Muscle of leg (tissue), 11 donors: ENCODE measurements around the gene NGFR. TPM values are rescaled to one million over a fixed set of nuclear protein-coding genes. Genes with fewer than 3 reads are reported as not detected.
A peak's percentile ranks its signal among the peaks of the same experiment; 100 is the strongest.

Experiments used
- DNase-seq: peaks from one replicate; pipeline ENCODE4 v3.0.0; 2013
- H3K27ac ChIP-seq: one replicate; pipeline ENCODE4 v1.5.1; 2013; ENCODE audit warnings: mild to moderate bottlenecking, low read length, control low read depth
- H3K27me3 ChIP-seq: one replicate; pipeline ENCODE4 v1.6.1; 2013; ENCODE audit warnings: low read length; ENCODE audit not compliant: control insufficient read depth, insufficient read depth
- H3K36me3 ChIP-seq: one replicate; pipeline ENCODE4 v1.6.1; 2013; ENCODE audit warnings: low read length; ENCODE audit not compliant: control insufficient read depth, insufficient read depth
- H3K4me1 ChIP-seq: one replicate; pipeline ENCODE4 v1.6.1; 2013; ENCODE audit warnings: low read length; ENCODE audit not compliant: control insufficient read depth, insufficient read depth
- H3K4me3 ChIP-seq: one replicate; pipeline ENCODE4 v1.5.1; 2013; ENCODE audit warnings: low read length, control low read depth
- H3K9me3 ChIP-seq: replicated peaks from 2 replicates; pipeline ENCODE4 v1.6.1; 2013; ENCODE audit warnings: low read depth, low read length; ENCODE audit not compliant: control insufficient read depth
- WGBS: methylation state at CpG from one replicate; pipeline ENCODE4 v1.1.5; 2013; ENCODE audit warnings: missing lambda C conversion rate; ENCODE audit not compliant: insufficient coverage; 5-methylcytosine and 5-hydroxymethylcytosine counted together
- polyA plus RNA-seq, 8 donors: library from polyadenylated mRNA; unstranded; fragments of 120-200 nt; gene quantifications; one replicate each; pipeline versions ENCODE4 v1.2.1 to v1.2.3, GENCODE V29; 2013; ENCODE audit warnings: inconsistent platforms in 1 of 8, low replicate concordance in 1 of 8; ENCODE audit not compliant: insufficient read length in 8 of 8, insufficient read depth in 1 of 8
- total RNA-seq: library from RNA; stranded (reverse); fragments of 120-200 nt; gene quantifications from one replicate; pipeline ENCODE4 v1.2.4, GENCODE V29; 2013

The NGFR gene
- total and polyA plus RNA-seq, 9 donors: 34.7 to 115 (median 64.0) TPM

DNA sequence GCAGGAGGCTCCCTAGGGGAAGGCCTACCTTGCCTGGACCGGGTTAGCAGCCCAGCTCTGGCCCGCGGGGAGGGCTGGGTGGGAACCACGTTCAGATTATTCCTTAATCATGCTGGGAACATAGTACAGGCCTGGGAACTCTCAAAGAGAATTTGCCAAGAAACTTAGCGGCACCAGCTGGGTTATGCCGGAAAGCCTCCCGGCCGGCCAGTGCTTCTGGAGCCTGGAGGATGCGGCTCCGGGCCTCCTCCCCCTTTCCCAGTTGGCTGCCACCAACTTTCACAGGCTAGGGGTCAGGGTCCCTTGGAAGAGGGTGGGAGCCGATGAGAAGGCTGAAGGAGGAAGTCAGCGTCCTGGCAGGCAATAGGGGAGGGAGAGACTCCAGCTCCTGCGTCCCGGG is 10.8 kb downstream of the NGFR start:
- Histone ChIP-seq H3K27me3 (peaks cover 14% of the 10 kb centered on the region), H3K36me3 (peaks cover 36% of the 10 kb centered on the region), H3K27ac (no peak overlapping the region), H3K4me3 (no peak overlapping the region), H3K9me3 (no peaks in the 10 kb centered on the region), H3K4me1 (peaks cover 53% of the 10 kb centered on the region)
- DNase-seq: peak; percentile 30
- WGBS: 20% methylated on average over 9 of the region's 14 CpGs

DNA sequence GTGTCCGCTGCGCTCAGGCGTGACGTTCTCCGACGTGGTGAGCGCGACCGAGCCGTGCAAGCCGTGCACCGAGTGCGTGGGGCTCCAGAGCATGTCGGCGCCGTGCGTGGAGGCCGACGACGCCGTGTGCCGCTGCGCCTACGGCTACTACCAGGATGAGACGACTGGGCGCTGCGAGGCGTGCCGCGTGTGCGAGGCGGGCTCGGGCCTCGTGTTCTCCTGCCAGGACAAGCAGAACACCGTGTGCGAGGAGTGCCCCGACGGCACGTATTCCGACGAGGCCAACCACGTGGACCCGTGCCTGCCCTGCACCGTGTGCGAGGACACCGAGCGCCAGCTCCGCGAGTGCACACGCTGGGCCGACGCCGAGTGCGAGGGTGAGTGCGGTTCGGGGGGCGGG is 11.2 kb downstream of the NGFR start:
- Histone ChIP-seq H3K4me3 (no peak overlapping the region), H3K4me1 (peaks cover 49% of the 10 kb centered on the region), H3K27me3 (peaks cover 12% of the 10 kb centered on the region), H3K9me3 (no peaks in the 10 kb centered on the region), H3K27ac (no peak overlapping the region), H3K36me3 (peaks cover 36% of the 10 kb centered on the region)
- no peak for DNase-seq
- WGBS: 88% methylated on average over 39 of the region's 57 CpGs

DNA sequence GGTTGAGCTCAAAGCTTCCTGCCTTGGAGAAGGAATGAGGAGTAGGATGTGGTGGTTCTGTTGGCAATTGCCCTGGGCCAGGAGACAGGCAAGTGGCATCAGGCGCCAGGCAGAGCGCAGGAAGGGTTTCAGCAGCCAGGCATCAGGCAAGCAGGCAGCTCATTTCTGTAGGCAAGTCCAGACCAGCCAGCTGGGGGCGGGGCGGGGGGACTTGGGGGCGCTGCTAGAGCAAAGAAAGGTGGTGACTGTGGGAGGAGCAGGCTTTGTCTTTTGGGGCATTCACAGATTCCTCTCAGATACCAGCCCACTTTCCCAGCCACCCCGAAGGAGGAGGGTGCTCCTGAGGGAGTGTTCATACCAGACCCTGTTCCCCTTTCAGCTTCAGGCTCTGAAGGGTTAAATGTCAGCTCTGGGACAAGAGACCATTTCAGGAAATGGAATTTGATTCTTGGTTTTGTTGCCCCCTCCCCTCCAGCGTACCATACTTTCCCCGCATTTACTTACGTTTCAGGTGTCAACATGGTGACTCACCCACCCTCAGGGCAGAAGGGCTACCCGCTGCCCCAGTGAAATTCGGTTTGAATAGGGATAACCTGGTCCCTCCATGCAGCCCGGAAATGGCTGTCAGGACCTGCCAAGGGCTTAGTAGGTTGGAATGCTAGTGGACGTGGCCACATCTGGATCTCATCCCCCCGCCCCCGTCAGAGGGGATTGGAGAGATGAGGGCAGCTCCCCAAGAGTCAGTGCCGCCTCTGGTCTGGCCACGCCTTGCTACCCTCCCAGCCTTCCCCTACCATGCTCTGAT is 13.2 kb downstream of the NGFR start:
- no peaks in the 10 kb centered on the region for H3K9me3 ChIP-seq
- DNase-seq: peak; percentile 59
- 24% methylated on average over 6 of the region's 17 CpGs for WGBS
- H3K27ac ChIP-seq: no peak overlapping the region
- peaks cover 60% of the 10 kb centered on the region for H3K4me1 ChIP-seq
- peaks cover 46% of the 10 kb centered on the region for H3K36me3 ChIP-seq
- no peak overlapping the region for H3K4me3 ChIP-seq
- H3K27me3 ChIP-seq: peaks cover 11% of the 10 kb centered on the region

DNA sequence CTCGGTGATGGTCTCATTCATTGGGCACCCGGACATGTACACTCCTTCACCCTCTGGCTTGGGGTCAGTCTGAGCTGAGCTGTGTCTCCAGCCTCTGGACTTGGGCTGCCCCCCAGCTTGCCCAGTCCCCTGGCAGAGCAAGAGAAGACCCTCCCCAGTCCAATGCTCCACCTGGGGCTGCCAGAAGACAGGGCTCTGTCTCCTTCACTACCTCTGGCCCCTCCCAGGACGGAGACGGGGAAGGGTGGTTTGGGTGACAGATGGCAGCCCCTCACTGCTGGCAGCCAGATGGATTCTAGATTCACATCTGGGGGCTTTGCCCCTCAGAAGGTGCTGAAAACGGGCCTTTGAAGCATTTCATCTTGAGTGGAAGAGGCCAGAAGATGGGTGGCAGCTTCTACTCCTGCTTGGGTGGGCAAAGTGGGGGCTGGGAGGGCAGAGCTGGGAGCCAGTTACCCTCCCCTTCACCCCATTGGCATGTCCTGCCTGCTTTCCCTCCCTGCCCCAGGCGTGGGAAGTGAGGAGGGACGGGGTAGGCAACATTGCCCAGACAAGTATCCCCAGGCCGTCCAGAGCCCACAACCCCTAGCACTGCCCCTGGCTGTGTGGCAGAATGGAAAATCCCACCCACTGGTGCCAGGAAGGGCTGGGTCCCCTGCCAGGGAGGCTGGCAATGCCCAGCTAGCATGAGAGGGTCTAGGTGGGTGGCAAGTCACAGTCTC is 13.9 kb downstream of the NGFR start:
- 28% methylated on average over 2 of the region's 8 CpGs for WGBS
- H3K27ac ChIP-seq: no peak overlapping the region
- H3K27me3 ChIP-seq: peaks cover 11% of the 10 kb centered on the region
- peaks cover 46% of the 10 kb centered on the region for H3K36me3 ChIP-seq
- no peak overlapping the region for H3K4me3 ChIP-seq
- no peak for DNase-seq
- H3K9me3 ChIP-seq: no peaks in the 10 kb centered on the region
- H3K4me1 ChIP-seq: peaks cover 68% of the 10 kb centered on the region

DNA sequence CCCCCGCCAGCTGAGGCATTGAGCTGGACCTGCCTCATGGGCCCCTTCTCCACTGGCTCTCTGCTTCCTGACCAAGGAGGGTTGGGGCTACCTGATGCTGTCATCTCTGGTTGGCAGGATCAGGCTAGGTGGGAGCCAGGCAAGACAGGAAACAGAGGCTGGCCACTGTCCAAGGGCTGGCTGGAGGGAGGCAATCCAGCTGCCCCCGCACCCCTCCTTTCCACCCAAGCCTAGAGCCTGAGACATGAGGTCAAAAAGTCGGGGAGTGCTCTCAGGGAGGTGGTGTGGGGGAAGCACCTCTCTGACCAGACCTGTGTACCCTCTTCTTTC is 14.5 kb downstream of the NGFR start:
- 83% methylated on average over 1 of the region's 3 CpGs for WGBS
- Histone ChIP-seq H3K27me3 (peaks cover 11% of the 10 kb centered on the region), H3K36me3 (peaks cover 46% of the 10 kb centered on the region), H3K4me1 (peaks cover 73% of the 10 kb centered on the region), H3K9me3 (no peaks in the 10 kb centered on the region), H3K27ac (no peak overlapping the region), H3K4me3 (no peak overlapping the region)
- no peak for DNase-seq

DNA sequence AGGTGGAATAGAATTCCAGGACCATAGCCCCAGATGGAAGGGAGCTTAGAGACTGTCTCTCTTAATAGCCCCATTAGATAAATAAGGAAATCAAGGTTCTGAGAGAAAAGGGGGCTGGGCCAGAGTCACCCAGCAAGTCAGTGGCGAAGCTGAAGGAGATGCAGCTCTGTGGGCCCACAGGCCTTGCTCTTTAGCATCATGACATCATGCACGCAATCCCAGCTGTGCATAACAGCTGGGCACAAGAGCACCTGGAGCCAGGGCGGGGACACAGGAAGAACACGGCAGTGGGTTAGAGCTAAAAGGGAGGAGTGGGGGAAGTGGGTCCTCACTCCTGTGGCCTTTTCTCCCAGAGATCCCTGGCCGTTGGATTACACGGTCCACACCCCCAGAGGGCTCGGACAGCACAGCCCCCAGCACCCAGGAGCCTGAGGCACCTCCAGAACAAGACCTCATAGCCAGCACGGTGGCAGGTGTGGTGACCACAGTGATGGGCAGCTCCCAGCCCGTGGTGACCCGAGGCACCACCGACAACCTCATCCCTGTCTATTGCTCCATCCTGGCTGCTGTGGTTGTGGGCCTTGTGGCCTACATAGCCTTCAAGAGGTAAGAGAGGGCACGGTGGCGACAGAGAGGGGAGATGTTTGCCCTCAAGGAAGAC is 15.1 kb downstream of the NGFR start:
- H3K27ac ChIP-seq: no peak overlapping the region
- H3K4me3 ChIP-seq: no peak overlapping the region
- peaks cover 46% of the 10 kb centered on the region for H3K36me3 ChIP-seq
- DNase-seq: no peak
- no peaks in the 10 kb centered on the region for H3K9me3 ChIP-seq
- H3K27me3 ChIP-seq: peaks cover 11% of the 10 kb centered on the region
- peaks cover 79% of the 10 kb centered on the region for H3K4me1 ChIP-seq
- 77% methylated on average over 8 of the region's 13 CpGs for WGBS

DNA sequence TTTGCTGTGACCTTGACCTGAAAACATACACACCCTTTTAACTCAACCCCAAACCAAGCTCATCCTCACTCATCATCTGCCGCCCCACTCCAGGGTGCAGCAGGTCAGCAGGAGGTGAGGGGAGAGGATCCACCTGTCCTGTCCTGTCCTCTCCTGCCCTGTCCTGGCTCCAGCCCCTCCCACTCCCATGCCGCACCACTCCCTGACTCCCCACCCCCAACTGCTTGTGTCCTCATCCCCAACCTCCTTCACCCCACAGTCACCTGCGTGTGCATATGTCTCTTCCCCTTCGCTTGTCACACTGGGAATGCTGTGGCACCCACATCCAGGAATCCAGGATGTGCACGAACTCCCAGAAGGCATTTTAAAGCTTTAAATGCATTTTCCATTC is 15.6 kb downstream of the NGFR start:
- 62% methylated on average over 5 of the region's 5 CpGs for WGBS

DNA sequence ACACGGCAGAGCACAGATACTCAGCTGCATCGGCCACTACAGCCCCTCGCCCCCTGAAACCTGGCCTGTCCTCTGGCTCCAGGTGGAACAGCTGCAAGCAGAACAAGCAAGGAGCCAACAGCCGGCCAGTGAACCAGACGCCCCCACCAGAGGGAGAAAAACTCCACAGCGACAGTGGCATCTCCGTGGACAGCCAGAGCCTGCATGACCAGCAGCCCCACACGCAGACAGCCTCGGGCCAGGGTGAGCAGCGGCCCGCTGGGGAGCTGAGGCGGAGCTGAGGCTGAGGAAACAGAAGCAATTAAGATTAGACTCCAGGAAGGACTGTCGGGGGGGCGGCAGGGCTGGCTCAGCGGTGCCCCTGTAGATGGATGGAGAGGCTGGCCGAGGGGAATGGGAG is 16.7 kb downstream of the NGFR start:
- H3K27me3 ChIP-seq: peaks cover 11% of the 10 kb centered on the region
- DNase-seq: no peak
- H3K4me3 ChIP-seq: no peak overlapping the region
- H3K4me1 ChIP-seq: peaks cover 83% of the 10 kb centered on the region
- WGBS: 50% methylated on average over 13 of the region's 16 CpGs
- no peak overlapping the region for H3K27ac ChIP-seq
- no peaks in the 10 kb centered on the region for H3K9me3 ChIP-seq
- H3K36me3 ChIP-seq: peaks cover 43% of the 10 kb centered on the region

More for the DNA sequence above, 15.6 kb downstream of the NGFR start:
- H3K27ac ChIP-seq: no peak overlapping the region
- peaks cover 11% of the 10 kb centered on the region for H3K27me3 ChIP-seq
- H3K4me3 ChIP-seq: no peak overlapping the region
- H3K36me3 ChIP-seq: peaks cover 46% of the 10 kb centered on the region
- no peaks in the 10 kb centered on the region for H3K9me3 ChIP-seq
- peaks cover 79% of the 10 kb centered on the region for H3K4me1 ChIP-seq
- no peak for DNase-seq

DNA sequence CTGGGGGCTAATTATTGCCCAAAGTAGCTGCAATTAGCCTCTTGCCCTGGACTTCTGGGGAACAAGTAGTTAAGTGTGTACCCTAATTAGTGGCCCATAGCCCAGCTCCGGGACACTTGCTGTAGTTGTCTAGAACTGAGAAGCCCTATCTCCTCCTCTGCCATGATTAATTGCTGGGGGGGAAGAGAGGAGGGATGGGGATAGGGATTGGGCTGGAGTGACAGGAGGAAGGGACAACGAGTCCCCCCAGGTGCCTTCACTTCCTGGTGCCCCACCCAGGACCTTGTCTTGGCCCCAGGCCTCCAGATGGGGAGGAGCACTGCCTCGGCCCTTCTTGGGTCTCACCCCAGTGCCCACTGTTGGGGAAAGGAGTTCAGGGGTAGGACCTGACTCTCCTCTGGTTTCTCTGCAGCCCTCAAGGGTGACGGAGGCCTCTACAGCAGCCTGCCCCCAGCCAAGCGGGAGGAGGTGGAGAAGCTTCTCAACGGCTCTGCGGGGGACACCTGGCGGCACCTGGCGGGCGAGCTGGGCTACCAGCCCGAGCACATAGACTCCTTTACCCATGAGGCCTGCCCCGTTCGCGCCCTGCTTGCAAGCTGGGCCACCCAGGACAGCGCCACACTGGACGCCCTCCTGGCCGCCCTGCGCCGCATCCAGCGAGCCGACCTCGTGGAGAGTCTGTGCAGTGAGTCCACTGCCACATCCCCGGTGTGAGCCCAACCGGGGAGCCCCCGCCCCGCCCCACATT is 17.4 kb downstream of the NGFR start:
- peaks cover 11% of the 10 kb centered on the region for H3K27me3 ChIP-seq
- H3K4me3 ChIP-seq: no peak overlapping the region
- peaks cover 37% of the 10 kb centered on the region for H3K36me3 ChIP-seq
- H3K4me1 ChIP-seq: peaks cover 78% of the 10 kb centered on the region
- WGBS: 70% methylated on average over 19 of the region's 26 CpGs
- no peaks in the 10 kb centered on the region for H3K9me3 ChIP-seq
- DNase-seq: no peak
- no peak overlapping the region for H3K27ac ChIP-seq

DNA sequence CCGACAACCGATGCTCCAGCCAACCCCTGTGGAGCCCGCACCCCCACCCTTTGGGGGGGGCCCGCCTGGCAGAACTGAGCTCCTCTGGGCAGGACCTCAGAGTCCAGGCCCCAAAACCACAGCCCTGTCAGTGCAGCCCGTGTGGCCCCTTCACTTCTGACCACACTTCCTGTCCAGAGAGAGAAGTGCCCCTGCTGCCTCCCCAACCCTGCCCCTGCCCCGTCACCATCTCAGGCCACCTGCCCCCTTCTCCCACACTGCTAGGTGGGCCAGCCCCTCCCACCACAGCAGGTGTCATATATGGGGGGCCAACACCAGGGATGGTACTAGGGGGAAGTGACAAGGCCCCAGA is 17.9 kb downstream of the NGFR start:
- H3K9me3 ChIP-seq: no peaks in the 10 kb centered on the region
- H3K27me3 ChIP-seq: peaks cover 7% of the 10 kb centered on the region
- H3K36me3 ChIP-seq: peaks cover 34% of the 10 kb centered on the region
- DNase-seq: no peak
- no peak overlapping the region for H3K4me3 ChIP-seq
- no peak overlapping the region for H3K27ac ChIP-seq
- peaks cover 73% of the 10 kb centered on the region for H3K4me1 ChIP-seq
- 37% methylated on average over 3 of the region's 6 CpGs for WGBS
